ENCODE measurements around the gene SLC1A3.
"Not testable (repeated sequence)": the region's sequence is repeated elsewhere in the genome, so short reads cannot be mapped to it uniquely, and the experiment has no call there.

Gene SLC1A3

DNA sequence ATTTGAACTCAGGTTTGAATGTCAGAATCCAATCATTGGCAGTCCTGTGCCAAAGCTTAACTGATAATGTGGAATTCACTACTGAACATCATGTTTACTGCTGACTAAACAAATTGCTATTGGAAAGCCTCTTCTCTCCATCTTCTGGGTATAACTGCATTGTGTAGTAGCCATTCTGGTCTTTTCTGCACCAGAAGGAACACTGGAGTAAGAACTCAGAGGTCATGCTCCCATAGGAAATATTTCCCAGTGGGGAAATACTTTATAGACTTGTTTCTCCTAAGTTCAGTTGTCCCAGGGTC, 25.9 kb downstream of the SLC1A3 start:
- Histone ChIP-seq H3K9me3 (ENCODE audit: control insufficient read depth, insufficient read depth, low read depth, low read length) (no peaks in the 10 kb centered on the region), H3K4me1 (ENCODE audit: control insufficient read depth, insufficient read depth, low read length) (peaks cover 2% of the 10 kb centered on the region; the same call in 1 of the 2 replicates), H3K27ac (ENCODE audit: low read depth, low read length) (no peak overlapping the region), H3K9ac (ENCODE audit: low read length) (no peak overlapping the region), H3K36me3 (ENCODE audit: control insufficient read depth, insufficient read depth, low read length) (peaks cover 16% of the 10 kb centered on the region), H3K27me3 (ENCODE audit: control insufficient read depth, insufficient read depth, low read length) (no peaks in the 10 kb centered on the region), H3K4me3 (ENCODE audit: low read depth, low read length) (no peak overlapping the region)

GRCh38 chr5:36635721-36636390, 29.4 kb downstream of the SLC1A3 start:
- H3K9me3 ChIP-seq (ENCODE audit: control insufficient read depth, insufficient read depth, low read depth, low read length): no peaks in the 10 kb centered on the region
- no peaks in the 10 kb centered on the region; the same call in 1 of the 2 replicates for H3K36me3 ChIP-seq (ENCODE audit: control insufficient read depth, insufficient read depth, low read length)

DNA sequence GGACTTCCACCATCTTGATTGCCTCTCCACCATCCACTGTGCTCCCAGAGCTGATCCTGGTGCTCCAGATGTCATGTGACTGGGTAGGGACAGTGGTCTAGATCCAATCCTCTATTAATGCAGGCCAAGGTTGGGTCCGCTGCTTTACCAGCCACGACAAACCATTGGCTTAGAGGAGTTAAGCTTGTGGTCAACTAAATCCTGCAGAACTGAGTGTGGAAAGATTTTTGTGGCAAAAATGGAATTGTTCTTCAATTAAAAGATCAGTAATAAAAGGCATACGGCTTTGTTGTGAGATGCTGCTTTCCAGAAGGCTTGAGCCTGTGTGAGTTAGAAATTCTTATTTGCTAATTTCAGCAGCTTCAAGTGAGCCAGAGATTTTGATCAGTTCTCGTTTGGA, 30.7 kb downstream of the SLC1A3 start:
- no peak overlapping the region for H3K27ac ChIP-seq (ENCODE audit: low read depth, low read length)
- no peaks in the 10 kb centered on the region; the same call in 1 of the 2 replicates for H3K36me3 ChIP-seq (ENCODE audit: control insufficient read depth, insufficient read depth, low read length)
- no peaks in the 10 kb centered on the region for H3K27me3 ChIP-seq (ENCODE audit: control insufficient read depth, insufficient read depth, low read length)
- no peak overlapping the region for H3K4me3 ChIP-seq (ENCODE audit: low read depth, low read length)
- no peaks in the 10 kb centered on the region for H3K9me3 ChIP-seq (ENCODE audit: control insufficient read depth, insufficient read depth, low read depth, low read length)
- peaks cover 11% of the 10 kb centered on the region for H3K4me1 ChIP-seq (ENCODE audit: control insufficient read depth, insufficient read depth, low read length)
- H3K9ac ChIP-seq (ENCODE audit: low read length): no peak overlapping the region

More at GRCh38 chr5:36635721-36636390, 29.4 kb downstream of the SLC1A3 start:
- no peak overlapping the region for H3K27ac ChIP-seq (ENCODE audit: low read depth, low read length)
- no peaks in the 10 kb centered on the region for H3K27me3 ChIP-seq (ENCODE audit: control insufficient read depth, insufficient read depth, low read length)
- H3K4me1 ChIP-seq (ENCODE audit: control insufficient read depth, insufficient read depth, low read length): peaks cover 11% of the 10 kb centered on the region
- H3K9ac ChIP-seq (ENCODE audit: low read length): no peak overlapping the region
- no peak overlapping the region for H3K4me3 ChIP-seq (ENCODE audit: low read depth, low read length)

DNA sequence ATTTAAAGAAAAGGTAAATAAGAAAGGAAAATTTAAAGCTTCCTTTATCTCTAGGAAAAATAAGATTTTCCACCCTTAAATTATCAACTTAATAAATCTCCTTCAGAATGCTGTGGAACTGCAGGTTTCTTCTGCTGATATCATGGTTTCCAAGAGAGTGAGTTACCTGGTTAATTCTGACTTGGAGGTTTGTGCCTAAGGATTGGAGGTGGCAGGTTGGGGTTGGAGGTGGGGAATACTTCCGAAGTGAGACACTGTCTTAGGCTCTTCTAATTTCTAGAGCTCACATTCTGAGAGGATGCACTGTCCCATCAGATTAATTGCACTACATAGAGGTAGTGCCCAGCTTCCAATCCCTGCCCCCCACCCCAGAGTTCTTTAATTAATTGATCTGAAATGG, 31.1 kb downstream of the SLC1A3 start:
- Histone ChIP-seq H3K36me3 (ENCODE audit: control insufficient read depth, insufficient read depth, low read length) (no peaks in the 10 kb centered on the region; the same call in 1 of the 2 replicates), H3K27me3 (ENCODE audit: control insufficient read depth, insufficient read depth, low read length) (no peaks in the 10 kb centered on the region), H3K9me3 (ENCODE audit: control insufficient read depth, insufficient read depth, low read depth, low read length) (no peaks in the 10 kb centered on the region), H3K9ac (ENCODE audit: low read length) (no peak overlapping the region), H3K4me1 (ENCODE audit: control insufficient read depth, insufficient read depth, low read length) (peaks cover 11% of the 10 kb centered on the region), H3K27ac (ENCODE audit: low read depth, low read length) (no peak overlapping the region), H3K4me3 (ENCODE audit: low read depth, low read length) (no peak overlapping the region)

DNA sequence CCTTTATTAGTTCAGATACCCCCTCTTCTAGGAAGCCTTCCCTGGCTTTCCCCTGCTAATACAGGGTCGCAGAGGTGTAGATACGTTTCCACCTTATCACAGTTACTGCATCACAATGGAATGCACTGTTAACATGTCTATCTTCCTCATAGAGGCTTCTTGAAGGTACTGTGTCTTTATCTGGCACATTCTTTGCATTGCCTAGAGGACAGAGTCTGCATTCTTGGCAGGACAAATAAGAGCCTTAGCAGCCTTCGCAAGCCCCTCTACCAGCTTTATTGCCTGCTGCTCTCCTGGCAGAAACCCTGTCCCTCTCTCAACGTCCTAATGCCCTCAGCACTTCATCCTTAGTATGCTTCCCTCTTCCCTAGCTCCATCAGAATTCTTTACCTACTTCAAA, 31.6 kb downstream of the SLC1A3 start:
- Histone ChIP-seq H3K9me3 (ENCODE audit: control insufficient read depth, insufficient read depth, low read depth, low read length) (no peaks in the 10 kb centered on the region), H3K4me3 (ENCODE audit: low read depth, low read length) (no peak overlapping the region), H3K9ac (ENCODE audit: low read length) (peak overlapping the region; percentile 34), H3K27ac (ENCODE audit: low read depth, low read length) (no peak overlapping the region; the same call in 1 of the 2 replicates), H3K36me3 (ENCODE audit: control insufficient read depth, insufficient read depth, low read length) (no peaks in the 10 kb centered on the region; the same call in 1 of the 2 replicates), H3K27me3 (ENCODE audit: control insufficient read depth, insufficient read depth, low read length) (no peaks in the 10 kb centered on the region), H3K4me1 (ENCODE audit: control insufficient read depth, insufficient read depth, low read length) (peaks cover 11% of the 10 kb centered on the region)

DNA sequence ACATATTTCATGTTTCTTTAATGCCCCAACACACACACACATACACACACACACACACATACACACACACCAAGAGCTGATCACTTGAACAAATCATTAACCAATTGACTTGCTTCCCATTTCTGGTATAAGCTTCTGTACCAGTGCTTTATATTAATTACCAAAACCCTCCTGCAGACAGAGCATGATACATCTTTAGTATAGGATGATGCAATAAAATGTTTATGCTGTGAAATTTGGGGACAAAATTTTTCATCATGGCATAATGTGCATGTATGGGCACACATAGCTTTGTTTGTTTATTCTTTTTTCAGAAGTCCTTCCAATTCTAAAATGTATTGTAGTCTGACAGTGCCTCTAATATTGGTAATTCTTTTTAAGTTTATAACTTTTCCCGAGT, 34.5 kb downstream of the SLC1A3 start:
- Histone ChIP-seq H3K4me3 (ENCODE audit: low read depth, low read length) (no peak overlapping the region), H3K9ac (ENCODE audit: low read length) (no peak overlapping the region), H3K36me3 (ENCODE audit: control insufficient read depth, insufficient read depth, low read length) (no peaks in the 10 kb centered on the region; the same call in 1 of the 2 replicates), H3K9me3 (ENCODE audit: control insufficient read depth, insufficient read depth, low read depth, low read length) (no peaks in the 10 kb centered on the region), H3K4me1 (ENCODE audit: control insufficient read depth, insufficient read depth, low read length) (peaks cover 14% of the 10 kb centered on the region; the same call in 1 of the 2 replicates), H3K27me3 (ENCODE audit: control insufficient read depth, insufficient read depth, low read length) (no peaks in the 10 kb centered on the region), H3K27ac (ENCODE audit: low read depth, low read length) (no peak overlapping the region)

DNA sequence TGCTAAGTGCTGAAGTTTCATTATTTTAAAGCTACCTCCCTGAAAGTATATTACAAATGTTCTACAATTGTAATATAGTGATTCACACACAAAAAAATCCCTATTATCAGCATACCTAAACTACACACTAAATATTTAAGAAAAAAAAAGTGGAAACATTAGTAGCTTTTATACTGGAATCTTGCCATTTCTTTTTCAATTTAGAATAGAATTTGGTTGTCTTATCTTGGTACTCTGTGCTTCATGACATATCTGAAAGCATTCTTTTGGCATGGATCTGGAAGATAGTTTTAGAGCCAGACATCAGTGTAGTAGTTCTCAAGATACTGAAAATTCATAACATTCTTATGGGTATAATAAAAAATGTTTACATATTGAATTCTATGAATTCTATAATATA, 35.0 kb downstream of the SLC1A3 start:
- H3K36me3 ChIP-seq (ENCODE audit: control insufficient read depth, insufficient read depth, low read length): no peaks in the 10 kb centered on the region; the same call in 1 of the 2 replicates
- no peaks in the 10 kb centered on the region for H3K27me3 ChIP-seq (ENCODE audit: control insufficient read depth, insufficient read depth, low read length)
- no peak overlapping the region for H3K27ac ChIP-seq (ENCODE audit: low read depth, low read length)
- H3K9me3 ChIP-seq (ENCODE audit: control insufficient read depth, insufficient read depth, low read depth, low read length): no peaks in the 10 kb centered on the region
- H3K4me1 ChIP-seq (ENCODE audit: control insufficient read depth, insufficient read depth, low read length): peaks cover 14% of the 10 kb centered on the region; the same call in 1 of the 2 replicates
- no peak overlapping the region for H3K4me3 ChIP-seq (ENCODE audit: low read depth, low read length)
- H3K9ac ChIP-seq (ENCODE audit: low read length): no peak overlapping the region

DNA sequence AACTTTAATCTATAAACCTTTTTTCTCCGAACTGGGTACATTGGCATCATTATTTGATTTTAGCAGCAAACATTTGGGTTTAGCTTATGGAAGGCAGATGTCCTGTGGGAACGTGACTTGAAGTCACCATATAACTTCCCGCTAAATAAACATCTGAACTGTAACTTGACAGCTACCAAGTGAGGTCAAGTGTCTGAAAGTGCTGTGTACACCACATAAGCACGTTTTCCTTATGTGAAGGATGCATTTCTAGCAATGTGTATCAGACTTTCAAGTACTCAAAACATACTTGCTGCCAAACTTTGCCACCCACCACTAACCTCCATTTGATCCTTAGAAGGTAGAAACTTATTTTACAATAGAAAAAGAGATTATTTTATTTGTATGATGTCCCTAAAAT, 35.7 kb downstream of the SLC1A3 start:
- Histone ChIP-seq H3K9me3 (ENCODE audit: control insufficient read depth, insufficient read depth, low read depth, low read length) (no peaks in the 10 kb centered on the region), H3K9ac (ENCODE audit: low read length) (no peak overlapping the region), H3K27ac (ENCODE audit: low read depth, low read length) (no peak overlapping the region), H3K4me1 (ENCODE audit: control insufficient read depth, insufficient read depth, low read length) (peaks cover 14% of the 10 kb centered on the region; the same call in 1 of the 2 replicates), H3K36me3 (ENCODE audit: control insufficient read depth, insufficient read depth, low read length) (no peaks in the 10 kb centered on the region; the same call in 1 of the 2 replicates), H3K4me3 (ENCODE audit: low read depth, low read length) (no peak overlapping the region), H3K27me3 (ENCODE audit: control insufficient read depth, insufficient read depth, low read length) (no peaks in the 10 kb centered on the region)

GRCh38 chr5:36643162-36643561, 36.8 kb downstream of the SLC1A3 start:
- Histone ChIP-seq H3K9me3 (ENCODE audit: control insufficient read depth, insufficient read depth, low read depth, low read length) (no peaks in the 10 kb centered on the region), H3K36me3 (ENCODE audit: control insufficient read depth, insufficient read depth, low read length) (no peaks in the 10 kb centered on the region; the same call in 1 of the 2 replicates), H3K4me3 (ENCODE audit: low read depth, low read length) (no peak overlapping the region), H3K4me1 (ENCODE audit: control insufficient read depth, insufficient read depth, low read length) (peaks cover 9% of the 10 kb centered on the region; the same call in 1 of the 2 replicates), H3K27ac (ENCODE audit: low read depth, low read length) (no peak overlapping the region), H3K27me3 (ENCODE audit: control insufficient read depth, insufficient read depth, low read length) (no peaks in the 10 kb centered on the region), H3K9ac (ENCODE audit: low read length) (no peak overlapping the region)

DNA sequence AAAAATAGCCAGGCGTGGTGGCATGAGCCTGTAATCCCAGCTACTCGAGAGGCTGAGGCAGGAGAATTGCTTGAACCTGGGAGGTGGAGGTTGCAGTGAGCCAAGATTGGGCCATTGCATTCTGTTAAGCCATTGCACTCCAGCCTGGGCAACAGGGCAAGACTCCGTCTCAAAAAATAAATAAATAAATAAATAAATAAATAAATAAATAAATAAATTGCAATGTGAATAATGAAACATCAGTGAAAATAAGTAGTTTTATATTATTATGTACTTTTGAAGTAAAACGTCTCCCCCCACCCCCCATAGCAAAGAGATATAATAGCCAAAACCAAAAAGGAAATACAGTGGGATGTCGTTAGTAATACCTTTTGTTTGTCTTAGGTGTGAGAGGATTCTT, 37.4 kb downstream of the SLC1A3 start:
- not testable (repeated sequence) for H3K36me3 ChIP-seq (ENCODE audit: control insufficient read depth, insufficient read depth, low read length); H3K27me3 ChIP-seq (ENCODE audit: control insufficient read depth, insufficient read depth, low read length); H3K4me1 ChIP-seq (ENCODE audit: control insufficient read depth, insufficient read depth, low read length); H3K27ac ChIP-seq (ENCODE audit: low read depth, low read length); H3K4me3 ChIP-seq (ENCODE audit: low read depth, low read length); H3K9ac ChIP-seq (ENCODE audit: low read length); H3K9me3 ChIP-seq (ENCODE audit: control insufficient read depth, insufficient read depth, low read depth, low read length)

GRCh38 chr5:36644727-36645126, 38.3 kb downstream of the SLC1A3 start:
- H3K27ac ChIP-seq (ENCODE audit: low read depth, low read length): no peak overlapping the region
- no peak overlapping the region for H3K9ac ChIP-seq (ENCODE audit: low read length)
- H3K27me3 ChIP-seq (ENCODE audit: control insufficient read depth, insufficient read depth, low read length): no peaks in the 10 kb centered on the region
- no peaks in the 10 kb centered on the region for H3K36me3 ChIP-seq (ENCODE audit: control insufficient read depth, insufficient read depth, low read length)
- H3K9me3 ChIP-seq (ENCODE audit: control insufficient read depth, insufficient read depth, low read depth, low read length): no peaks in the 10 kb centered on the region
- H3K4me3 ChIP-seq (ENCODE audit: low read depth, low read length): no peak overlapping the region
- H3K4me1 ChIP-seq (ENCODE audit: control insufficient read depth, insufficient read depth, low read length): peaks cover 6% of the 10 kb centered on the region; the same call in 1 of the 2 replicates
